Stimulated activated CD4-positive, alpha-beta T cell treated with anti-CD3 and anti-CD28 coated beads, Interleukin-4, amount 100 ng/mL, for 48 hours (primary cell): ENCODE results near the gene SLC12A6.

Source experiments
- DNase-seq, 2 donors: peaks; one replicate each; pipeline ENCODE4 v3.0.0-alpha.2; 2020; ENCODE audit warnings: low read depth in 2 of 2

The SLC12A6 gene

DNA sequence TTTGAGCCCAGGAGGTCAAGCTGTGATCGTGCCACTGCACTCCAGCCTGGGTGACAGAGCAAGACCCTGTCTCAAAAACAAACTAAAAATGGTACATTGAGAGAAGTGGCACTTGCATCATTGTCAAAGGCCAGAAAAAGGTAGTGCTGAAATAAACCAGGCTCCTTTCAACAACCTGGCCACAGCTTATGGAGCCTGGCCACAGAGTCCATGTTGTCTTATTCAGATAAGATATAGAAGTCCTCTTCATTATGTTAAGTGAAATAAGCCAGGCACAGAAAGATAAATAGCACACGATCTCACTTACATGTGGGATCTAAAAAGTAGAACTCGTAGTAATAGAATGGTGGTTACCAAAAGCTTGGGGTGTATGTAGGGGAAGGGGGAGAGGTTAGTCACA is 78.0 kb downstream of the SLC12A6 start:
- no peak for DNase-seq

DNA sequence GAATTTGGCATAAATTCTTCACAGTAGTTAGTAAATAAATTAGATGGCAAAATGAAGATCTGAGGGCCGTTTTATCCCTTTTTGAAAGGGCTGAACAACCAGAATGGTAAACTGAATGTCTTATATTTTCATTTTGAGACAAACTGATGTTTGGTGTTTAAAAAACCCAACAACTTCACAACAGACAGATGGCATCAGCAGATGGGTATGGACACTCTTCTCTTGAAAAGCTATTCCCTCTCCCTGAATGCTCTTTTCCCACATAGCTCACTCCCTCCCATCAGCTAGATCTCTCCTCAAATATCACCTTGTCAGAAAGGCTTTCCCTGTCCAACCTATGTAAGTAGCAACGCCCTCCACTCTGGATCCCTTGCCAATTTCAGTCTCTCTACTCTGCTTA is 79.4 kb downstream of the SLC12A6 start:
- DNase-seq: no peak

DNA sequence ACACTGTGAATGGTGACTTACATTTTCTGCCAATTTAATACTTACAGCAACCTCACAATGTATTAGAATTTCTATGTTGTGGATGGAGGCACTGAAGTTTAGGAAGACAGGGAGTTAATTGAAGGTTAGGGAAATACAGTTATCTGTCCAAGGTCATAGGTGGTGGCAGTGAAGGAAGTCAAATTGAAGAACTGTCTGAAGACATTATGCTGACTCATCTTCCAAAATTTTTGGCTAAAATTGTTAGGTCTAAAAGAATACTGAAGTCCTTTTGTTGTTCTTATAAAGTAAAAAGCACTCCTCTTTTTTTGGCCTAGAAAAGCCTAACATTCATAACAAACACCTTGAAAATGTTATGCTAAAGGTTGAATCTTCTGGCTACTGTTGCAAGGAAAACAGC is 85.0 kb downstream of the SLC12A6 start:
- no peak for DNase-seq

DNA sequence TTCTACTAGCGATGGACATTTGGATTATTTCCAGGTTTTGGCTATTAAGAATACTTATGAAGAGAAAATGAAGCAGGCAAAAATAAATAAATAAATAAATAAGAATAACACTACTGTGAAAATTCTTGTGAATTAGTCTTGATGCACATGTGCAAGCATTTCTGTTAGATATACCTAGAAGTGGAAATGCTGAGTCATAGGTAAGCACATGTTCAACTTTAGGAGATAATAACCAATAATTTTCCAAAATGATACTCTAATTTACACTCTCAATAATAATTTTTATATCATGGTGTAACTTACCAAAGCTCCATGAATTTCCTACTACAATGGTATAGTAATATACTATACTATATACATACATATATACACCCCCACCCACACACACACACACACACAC is 89.4 kb downstream of the SLC12A6 start:
- DNase-seq: no peak

DNA sequence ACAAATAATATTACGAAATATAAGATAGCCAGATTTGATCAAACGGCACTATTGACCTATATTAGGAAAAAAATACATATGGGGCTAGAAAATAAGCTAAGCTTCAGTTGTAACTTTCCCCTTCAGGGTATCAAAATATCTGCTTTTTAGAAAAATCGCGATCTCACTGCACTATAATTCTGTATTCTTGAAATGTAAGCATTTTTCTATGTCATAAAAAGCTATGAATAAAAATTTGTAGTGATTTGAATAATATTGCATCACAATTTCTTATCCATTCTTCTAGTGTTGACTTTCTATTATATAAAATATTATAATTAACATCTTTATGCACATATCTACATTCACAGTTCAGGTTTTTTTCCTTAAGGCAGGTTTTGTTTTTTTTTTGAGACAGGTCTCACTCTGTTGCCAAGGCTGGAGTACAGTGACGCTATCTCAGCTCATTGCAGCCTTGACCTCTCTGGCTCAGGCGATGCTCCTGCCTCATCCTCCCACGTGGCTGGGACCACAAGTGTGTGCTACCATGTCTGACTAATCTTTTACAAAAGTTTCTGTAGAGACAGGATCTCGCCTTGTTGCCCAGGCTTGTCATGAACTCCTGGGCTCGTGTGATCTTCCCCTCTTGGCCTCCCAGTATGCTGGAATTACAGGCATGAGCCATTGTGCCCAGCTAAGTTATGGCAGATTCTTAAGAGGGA is 91.2 kb downstream of the SLC12A6 start:
- DNase-seq: no peak

DNA sequence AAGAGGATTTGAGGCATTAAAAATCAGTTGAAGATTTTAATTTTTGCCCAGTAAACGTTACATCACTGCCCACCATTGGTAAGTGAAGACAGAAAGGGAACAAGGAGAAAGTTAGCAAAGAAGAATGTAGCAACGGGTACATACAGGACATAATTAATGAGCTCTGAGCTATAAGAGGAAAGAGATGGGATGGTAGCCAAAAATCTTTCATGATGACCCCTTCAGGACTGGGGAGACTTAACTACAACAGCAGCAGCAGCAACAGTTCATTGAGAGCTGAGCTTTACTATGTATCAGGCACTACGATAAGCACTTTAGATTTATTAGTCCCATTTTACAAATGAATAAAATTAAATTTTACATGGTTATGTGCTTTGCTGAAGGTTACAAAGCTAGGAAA is 94.4 kb downstream of the SLC12A6 start:
- no peak for DNase-seq

DNA sequence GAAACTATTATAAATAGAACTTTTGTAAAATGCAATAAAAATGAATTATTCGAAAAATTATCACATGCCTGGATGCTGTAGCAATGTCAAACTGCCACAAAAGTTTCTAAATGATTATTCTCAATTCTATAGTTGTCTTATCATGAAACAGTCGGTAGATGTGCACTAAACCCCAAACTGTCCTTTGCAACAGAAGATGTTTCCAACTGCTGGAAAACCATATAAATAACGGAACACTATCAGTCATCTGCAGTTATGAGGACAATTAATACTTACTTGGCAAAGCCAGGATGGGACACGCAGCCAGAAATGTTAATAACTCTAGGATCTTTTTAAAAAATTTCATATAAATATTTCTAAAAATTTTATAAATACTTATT is 95.3 kb downstream of the SLC12A6 start:
- no peak for DNase-seq

DNA sequence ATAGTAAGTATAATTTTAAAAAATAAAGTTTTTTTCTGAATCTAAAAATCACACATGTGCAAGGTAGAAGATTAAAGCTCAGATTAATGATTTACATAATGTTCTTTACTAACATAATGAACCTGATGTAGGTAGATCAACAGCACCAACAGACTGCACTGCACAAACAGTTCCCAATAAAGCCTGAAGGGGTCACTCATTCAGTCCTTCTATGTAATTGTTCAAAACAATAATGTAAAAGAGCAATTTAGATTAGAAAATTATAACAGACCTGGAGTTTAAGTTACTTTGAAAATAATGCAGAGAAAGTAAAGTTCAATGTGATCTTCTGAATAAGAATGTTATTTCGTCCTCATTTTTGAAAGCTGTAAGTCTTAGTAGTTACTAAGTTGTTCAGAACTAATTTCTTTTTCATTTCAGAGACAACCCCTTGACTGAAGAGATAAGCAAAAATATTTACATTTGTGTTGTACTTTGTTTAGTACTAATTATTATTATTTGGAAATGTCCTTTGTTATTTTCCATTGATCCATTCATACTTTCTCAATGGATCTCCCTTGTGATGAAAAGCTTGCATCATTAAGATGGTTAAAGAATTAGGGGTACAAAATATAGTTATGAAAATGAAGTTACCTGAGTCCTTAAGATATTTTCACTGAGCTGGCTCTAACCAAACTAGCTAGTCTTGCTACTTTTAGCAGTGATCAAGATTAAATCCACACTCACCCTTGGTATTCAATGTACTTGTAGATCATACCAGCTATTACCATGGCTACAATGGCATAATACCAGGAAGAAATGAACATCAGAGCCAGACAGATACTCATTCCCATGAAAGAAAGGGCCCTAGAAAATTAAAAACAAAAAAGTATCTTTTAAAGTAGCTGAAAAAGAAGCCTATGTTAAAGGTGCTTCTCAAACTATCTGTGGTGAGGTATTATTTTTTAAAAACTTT is 95.9 kb downstream of the SLC12A6 start:
- DNase-seq: no peak

DNA sequence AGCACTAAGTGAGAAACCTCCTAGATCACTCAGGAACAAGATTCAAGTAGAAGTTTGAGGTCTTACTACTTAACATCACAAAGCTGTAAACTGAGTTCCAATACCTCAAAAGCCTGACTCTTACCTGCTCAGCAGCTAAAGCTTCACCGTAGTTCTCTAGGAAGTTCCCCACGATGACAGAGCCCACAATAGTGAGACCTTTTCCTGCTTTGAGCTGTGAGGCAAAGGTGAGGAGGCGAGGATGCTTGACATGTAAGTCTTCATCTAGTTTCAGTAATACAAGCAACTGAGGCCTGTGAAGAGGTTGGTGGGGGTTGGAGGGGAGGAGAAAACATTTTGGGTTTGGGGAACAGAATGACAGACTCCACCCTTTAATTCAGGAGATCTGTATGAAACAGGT is 97.0 kb downstream of the SLC12A6 start:
- no peak for DNase-seq

DNA sequence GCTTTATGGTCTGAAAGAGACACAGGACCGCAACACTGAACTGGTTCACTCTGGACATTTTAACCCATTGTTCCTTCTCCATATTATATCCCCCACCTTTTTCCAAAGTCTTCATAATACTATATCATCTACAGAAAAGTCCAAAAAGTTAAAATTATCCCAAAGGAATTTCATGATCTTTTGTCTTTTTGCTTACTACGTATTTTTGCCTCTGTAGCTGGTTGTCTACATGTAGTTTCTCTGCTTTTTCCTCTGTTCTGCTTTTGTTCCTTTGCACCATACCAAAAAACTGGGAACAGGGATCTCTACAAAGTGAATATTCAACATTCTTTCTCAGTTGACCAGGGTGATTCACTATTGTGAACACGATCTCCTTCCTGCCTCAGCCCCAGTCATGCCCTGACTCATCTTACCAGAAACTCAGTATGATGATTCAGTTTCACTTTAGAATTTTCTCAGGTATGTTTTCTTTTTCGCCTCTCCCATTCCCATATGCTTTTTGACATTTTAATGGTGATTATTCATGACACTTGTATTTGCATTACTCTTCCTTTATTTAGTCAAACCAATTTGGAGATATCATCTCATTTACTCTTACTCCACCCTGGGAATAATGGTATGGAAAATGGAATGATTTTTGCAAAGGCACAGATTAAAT is 98.3 kb downstream of the SLC12A6 start:
- DNase-seq: peak in 1 of 2 donors; percentile 34

DNA sequence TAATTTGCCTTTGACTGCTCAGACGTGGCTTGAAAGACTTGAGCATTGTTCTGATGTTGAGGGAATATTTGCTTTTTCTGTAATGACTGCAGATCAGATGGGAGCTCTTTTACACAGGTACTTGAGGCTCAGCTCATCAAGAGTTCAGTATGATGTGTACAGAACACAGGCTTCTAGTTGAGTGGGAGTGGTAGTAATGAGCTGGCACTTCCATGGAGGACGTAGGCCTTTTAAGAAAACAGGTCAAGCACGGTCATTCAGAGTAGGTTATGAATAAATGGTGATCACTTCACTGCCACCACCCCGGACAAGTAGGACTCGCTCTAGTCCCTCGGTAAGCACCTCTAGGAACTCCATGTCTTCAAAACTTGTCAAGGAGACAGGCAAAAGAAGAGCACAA is 104.0 kb downstream of the SLC12A6 start:
- no peak for DNase-seq

DNA sequence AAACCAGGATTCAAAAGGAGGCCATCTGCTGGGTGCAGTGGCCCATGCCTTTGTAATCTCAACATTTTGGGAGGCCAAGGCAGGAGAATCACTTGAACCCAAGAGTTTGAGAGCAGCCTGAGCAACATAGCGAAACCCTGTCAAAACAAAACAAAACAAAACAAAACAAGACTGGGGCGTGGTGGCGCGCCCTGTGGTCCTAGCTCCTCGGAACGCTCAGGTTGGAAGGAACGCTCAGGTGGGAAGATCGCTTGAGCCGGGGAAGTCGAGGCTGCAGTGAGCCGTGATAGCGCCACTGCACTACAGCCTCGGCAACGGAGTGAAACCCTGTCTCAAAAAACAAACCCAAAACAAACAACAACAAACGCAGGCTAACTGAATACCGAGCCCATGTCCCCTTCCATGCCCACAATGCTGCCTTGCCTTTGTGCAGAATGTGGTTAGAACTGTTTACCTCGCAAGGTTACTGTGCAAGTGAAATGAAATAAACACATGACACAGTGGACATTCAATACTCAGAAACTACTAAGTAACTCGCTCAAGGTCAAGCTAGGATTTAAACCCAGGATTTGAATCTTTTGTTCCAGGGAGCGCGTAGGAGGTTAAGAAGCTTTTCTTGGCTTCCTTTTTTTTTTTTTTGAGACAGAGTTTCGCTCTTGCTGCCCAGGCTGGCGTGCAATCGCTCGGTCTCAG is 113.5 kb downstream of the SLC12A6 start:
- DNase-seq: no peak

DNA sequence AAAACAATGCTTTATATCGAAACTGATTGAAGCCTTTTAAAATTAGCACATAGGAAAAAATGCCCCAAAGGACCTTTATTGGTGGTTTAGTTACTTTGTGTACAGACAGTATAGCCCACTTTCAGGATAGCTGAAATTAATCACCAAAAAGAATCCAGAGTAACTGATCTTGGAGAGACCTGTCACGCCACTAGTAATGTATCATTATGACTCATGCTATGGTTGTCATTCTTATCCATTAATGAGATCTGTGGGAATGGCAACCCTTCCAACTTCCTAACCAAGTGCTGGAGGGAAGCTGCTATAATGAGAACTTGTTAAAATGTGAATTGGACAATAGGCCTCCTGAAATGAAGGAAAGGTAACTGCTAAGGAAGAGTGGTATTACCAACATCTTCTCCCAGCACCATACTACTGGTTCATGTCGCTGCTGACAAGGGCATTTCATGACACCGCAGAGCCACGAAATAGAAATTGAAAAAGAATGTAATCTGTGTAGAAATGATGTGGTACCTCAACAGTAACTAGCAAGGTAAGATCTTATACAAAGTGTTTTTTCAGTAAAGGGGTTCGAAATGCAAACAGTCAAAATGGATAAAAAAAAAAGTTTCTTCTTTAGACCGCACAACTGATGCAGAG is 119.9 kb downstream of the SLC12A6 start:
- no peak for DNase-seq

DNA sequence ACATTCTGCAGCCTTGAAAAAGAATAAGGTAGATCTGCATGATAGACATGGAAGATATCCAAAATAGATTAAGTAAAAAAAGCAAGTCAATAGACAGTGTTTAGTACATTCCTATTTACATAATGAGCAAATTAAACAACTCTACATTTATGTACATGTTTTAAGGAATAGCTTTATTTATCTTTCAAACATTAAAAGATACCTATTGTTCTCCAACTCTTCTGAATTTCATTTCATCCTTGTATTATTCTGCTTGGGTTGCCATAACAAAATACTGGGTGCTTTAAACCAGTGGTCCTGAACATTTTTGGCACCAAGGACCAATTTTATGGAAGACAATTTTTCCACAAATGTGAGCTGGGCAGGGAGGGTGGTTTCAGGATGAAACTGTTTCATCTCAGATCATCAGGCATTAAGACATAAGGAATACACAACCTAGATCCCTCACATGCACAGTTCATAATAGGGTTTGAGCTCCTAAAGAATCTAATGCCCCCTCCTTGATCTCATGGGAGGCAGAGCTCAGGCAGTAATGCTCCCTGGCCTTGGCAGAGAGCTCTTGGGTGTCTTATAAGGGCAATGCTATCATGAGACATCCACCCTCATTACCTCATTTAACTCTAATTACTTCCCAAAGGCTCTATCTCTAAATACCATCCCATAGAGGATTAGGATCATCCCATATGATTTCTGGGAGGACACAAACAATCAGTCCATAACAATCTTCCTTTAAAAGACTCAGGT is 120.9 kb downstream of the SLC12A6 start:
- no peak for DNase-seq

DNA sequence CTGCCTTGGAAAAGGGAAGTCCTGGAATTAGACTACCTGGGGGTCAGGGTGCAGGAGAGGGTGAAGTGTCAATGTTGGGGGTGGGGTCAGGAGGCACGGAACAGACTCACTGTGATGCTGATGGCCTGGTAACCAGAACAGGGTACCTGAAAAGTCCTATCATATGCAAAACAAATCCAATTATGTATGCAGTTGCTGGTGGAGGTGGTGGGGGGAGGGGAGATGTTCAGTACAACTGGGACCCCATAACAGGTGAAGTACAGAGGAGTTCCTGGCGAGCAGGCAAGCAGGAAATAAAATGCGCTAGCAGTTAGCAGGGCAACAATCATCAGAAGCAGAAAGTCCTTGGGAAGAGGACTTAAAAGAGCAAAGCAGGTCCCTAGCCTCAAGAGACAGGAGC is 123.4 kb downstream of the SLC12A6 start:
- DNase-seq: no peak

DNA sequence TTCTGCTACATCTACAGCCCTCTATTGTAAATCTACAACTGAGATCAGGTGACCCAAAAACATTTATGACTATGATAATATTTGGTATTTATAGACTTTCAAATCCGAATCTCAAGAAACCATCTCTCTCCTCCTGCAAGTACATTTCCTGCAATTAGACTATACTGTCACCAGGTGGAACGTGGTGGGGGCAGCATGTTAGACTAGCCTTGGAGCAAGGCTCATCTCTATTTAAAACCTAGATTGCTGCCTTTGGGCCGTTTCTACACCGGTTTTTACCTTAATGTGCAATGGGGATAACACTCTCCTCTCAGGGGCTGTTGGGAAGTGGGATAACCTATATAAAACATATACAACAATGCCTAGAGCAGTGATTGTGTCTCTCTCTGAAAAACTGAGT is 123.9 kb downstream of the SLC12A6 start:
- DNase-seq: no peak

DNA sequence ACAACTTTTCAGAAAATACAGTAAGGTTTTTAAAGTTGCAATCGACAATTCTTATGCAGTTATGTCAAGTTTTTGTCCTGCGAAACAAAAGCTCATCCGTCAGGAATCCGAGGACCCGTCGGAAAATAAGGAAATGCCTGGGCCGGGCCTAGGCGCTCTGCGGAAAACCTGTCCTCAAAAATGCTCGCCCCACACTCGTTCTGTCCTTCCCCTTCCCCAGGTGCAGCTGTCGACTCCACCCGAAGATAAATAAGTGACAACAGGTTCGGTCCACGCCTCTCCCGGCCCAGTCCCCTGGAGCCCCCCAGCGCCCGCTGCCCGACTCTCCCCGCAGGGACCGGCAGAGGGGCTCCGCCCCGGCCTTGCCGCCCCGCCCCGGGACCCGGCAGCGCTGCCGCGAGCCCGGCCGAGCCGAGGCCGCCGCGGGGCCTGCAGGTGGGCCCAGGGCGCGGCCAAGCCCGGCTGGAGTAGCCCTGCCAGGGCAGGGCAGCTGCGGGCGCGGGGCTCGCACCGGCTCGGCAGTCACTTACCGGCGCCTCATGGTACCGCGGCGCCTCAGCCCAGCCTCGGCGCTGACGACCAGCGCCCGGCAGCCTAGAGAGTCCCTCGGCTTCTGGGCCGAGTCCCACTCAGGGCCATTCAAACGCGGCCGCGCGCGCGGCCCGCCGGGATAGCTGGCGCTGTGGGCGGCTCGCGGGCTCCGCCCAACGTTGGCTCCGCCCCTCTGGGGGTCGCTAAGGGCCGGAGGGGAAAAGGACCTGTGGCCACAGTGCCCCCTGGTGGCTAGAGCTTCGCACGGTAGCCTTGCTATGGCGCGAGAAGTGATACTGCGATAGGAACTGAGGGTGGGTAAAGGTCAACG is 127.9 kb downstream of the SLC12A6 start, which contains the start of gene KATNBL1:
Gene KATNBL1, minus strand, starts transcription at position 676 of the 862 bp plus-strand sequence. CDS start 46,420 bp downstream, outside the sequence.
- peak; percentile 97 to 100 for DNase-seq

DNA sequence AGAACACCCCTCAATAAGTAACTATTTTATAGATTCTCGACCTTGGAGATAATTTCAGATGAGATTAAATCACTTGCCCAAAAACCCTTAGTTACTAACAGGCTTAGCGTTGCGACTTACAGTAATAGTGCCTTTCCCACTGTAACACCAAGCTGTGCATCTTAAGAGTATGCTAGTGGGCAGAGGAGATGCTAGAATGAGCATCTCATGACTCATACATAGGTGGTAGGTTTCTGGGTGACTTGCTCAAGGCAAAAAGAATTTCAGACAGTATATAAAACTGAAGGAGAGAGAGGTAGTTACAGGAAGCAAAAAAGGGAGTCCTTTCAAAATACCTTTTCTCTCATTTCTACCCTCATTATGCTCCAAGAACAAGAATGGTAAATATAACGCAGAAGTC is 131.6 kb downstream of the SLC12A6 start:
- no peak for DNase-seq

DNA sequence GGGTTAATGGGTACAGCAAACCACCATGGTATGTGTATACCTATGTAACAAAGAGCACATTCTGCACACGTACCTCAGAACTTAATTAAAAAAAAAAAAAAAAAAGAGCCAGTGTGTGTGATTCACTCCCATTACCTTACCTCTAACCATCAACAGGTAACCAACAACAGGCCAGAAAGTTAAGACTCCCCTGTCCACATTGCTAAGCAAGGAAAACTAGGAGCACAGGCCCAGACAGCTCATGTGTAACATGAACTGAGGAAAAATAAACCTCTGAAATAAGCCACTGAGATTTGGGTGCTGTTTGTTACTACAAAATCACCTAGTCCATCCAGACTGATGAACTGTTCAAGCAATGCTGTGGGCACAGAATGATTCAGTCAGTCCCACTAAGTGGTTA is 133.6 kb downstream of the SLC12A6 start:
- no peak for DNase-seq

DNA sequence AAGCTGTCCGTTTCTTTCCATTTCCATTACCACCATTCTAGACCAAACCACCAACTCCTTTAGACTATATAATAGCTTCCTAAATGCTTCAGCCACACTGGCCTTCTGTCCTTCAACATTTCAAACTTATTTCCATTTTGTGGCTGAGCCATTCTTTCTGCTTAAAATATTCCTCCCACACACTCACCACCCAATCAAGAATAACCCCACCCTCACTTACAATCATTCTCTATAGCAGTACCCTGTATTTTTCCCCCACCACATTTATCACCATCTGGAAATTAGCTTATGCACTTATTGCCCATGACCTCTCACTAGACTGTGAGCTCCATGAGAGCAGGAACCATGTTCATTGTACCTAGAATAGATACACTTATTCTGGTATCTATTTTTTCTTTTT is 134.3 kb downstream of the SLC12A6 start:
- no peak for DNase-seq
